Epithelial cell of esophagus (primary cell): ENCODE data around the gene PPFIA1.
A peak's percentile ranks its signal among the peaks of the same experiment; 100 is the strongest.

Experiments used
- DNase-seq: peaks from one replicate; pipeline ENCODE4 v3.0.0; 2010; ENCODE audit warnings: low read depth
- H3K4me3 ChIP-seq: 2 replicates; pipeline ENCODE4 v1.5.1; 2011; ENCODE audit warnings: mild to moderate bottlenecking, low read length, control low read depth
- CTCF ChIP-seq: IDR thresholded peaks from 2 replicates; pipeline ENCODE4 v1.5.1; 2011; ENCODE audit warnings: low read depth, mild to moderate bottlenecking, low read length, control low read depth, inconsistent platforms; ENCODE audit not compliant: insufficient read depth; ENCODE audit errors: missing control alignments

Gene PPFIA1

GRCh38 chr11:70303070-70303469 is 32.6 kb downstream of the PPFIA1 start:
- no peak overlapping the region for H3K4me3 ChIP-seq
- TF ChIP-seq CTCF, result no peak
- DNase-seq, result no peak

GRCh38 chr11:70304208-70304603 is 33.7 kb downstream of the PPFIA1 start:
- DNase-seq, result no peak
- TF ChIP-seq CTCF, result no peak
- H3K4me3 ChIP-seq, result no peak overlapping the region

- TF ChIP-seq CTCF, result no peak
- peak; percentile 8 for DNase-seq
- no peak overlapping the region for H3K4me3 ChIP-seq
Measured at GRCh38 chr11:70305501-70305900, 35.0 kb downstream of the PPFIA1 start.

- DNase-seq, result peak; percentile 26
- H3K4me3 ChIP-seq, result no peak overlapping the region
- TF ChIP-seq CTCF, result no peak
Measured at GRCh38 chr11:70306586-70307033, 36.1 kb downstream of the PPFIA1 start.

GRCh38 chr11:70307176-70307575 is 36.7 kb downstream of the PPFIA1 start:
- no peak for TF ChIP-seq CTCF
- DNase-seq, result peak; percentile 14
- H3K4me3 ChIP-seq, result no peak overlapping the region

GRCh38 chr11:70311616-70312015 is 41.1 kb downstream of the PPFIA1 start:
- TF ChIP-seq CTCF, result no peak
- DNase-seq, result no peak

More at GRCh38 chr11:70311616-70312015, 41.1 kb downstream of the PPFIA1 start:
- H3K4me3 ChIP-seq, result no peak overlapping the region
